ENCODE results near the gene OBSCN. TPM values are rescaled to one million over a fixed set of nuclear protein-coding genes. Genes with fewer than 3 reads are reported as not detected.

The OBSCN gene
- total RNA-seq, 2 experiments from 2014 or later = 29.5 to 45.2 TPM

DNA sequence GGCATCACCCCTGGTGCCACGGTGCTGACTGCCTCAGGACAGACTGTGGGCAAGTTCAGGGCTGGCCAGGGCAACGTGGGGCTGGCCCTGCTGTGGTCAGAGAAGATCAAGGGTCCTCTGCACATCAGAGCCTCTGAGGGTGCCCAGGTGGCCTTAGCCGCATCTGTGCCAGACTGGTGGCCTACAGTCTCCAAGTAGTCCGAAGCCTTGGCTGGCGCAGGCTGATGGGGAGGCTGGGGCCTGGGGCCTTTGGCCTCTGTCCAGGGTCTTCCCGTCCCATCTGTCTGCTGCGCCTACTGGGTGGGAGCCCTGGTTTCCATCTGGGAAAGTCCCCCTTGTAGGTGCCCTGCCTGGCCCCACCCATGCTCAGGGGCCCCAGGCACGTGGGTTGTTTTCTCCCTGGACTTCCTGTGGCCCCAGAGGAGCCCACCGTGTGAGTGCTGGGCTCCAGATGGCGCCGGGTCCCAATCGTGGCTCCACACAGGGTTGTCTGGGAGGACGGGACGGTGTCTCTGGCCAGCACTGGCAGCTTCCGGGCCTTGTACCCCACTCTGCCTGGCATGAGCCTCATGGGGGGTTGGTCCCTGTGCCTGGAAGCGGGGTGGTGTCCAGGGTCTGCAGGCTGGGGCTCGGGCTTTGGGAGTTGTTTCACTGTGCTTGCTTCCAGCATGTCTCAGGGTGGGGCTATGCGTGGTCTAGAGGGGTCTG, 32.4 kb upstream of the OBSCN start:
- H3K4me1 ChIP-seq (ENCODE audit: insufficient read depth, low read length, poor library complexity, severe bottlenecking) = no peaks in the 10 kb centered on the region
- no peak overlapping the region for H3K4me3 ChIP-seq (ENCODE audit: low read depth, low read length, poor library complexity, severe bottlenecking)
- TF ChIP-seq, protein P1, sequence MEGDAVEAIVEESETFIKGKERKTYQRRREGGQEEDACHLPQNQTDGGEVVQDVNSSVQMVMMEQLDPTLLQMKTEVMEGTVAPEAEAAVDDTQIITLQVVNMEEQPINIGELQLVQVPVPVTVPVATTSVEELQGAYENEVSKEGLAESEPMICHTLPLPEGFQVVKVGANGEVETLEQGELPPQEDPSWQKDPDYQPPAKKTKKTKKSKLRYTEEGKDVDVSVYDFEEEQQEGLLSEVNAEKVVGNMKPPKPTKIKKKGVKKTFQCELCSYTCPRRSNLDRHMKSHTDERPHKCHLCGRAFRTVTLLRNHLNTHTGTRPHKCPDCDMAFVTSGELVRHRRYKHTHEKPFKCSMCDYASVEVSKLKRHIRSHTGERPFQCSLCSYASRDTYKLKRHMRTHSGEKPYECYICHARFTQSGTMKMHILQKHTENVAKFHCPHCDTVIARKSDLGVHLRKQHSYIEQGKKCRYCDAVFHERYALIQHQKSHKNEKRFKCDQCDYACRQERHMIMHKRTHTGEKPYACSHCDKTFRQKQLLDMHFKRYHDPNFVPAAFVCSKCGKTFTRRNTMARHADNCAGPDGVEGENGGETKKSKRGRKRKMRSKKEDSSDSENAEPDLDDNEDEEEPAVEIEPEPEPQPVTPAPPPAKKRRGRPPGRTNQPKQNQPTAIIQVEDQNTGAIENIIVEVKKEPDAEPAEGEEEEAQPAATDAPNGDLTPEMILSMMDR (conservative IDR thresholded peaks at IDR 0.05; ENCODE audit: low read length) = no peak
- no peak for TF ChIP-seq EZH2phosphoT487 (IDR thresholded peaks at IDR 0.05; ENCODE audit: borderline replicate concordance, low read depth, low read length)
- H3K9me2 ChIP-seq (ENCODE audit: insufficient read depth, low read length) = no peaks in the 10 kb centered on the region
- no peaks in the 10 kb centered on the region for H4K20me1 ChIP-seq (ENCODE audit: insufficient read depth, low read length)
- ChIA-PET POLR2A (interaction anchor here (0.9 kb wide), 1 partner anchor 38 kb away, joined by 5 read pairs; no protein-coding TSS in a partner anchor), CTCF (ENCODE audit: unreplicated experiment) (no interaction called here)
- H3K79me2 ChIP-seq (ENCODE audit: insufficient read depth, low read depth, low read length) = no peaks in the 10 kb centered on the region
- H3K36me3 ChIP-seq (ENCODE audit: insufficient read depth, low read length) = peaks cover 9% of the 10 kb centered on the region; the same call in 1 of the 2 replicates
- intact Hi-C loops (cut with micrococcal nuclease; ENCODE audit: unreplicated experiment) = no loop called here
- H3K9me3 ChIP-seq (ENCODE audit: low read length) = no peaks in the 10 kb centered on the region
- no peak for DNase-seq (ENCODE audit: low spot score)
- no peak overlapping the region for H3K27ac ChIP-seq (ENCODE audit: low read depth, low read length, poor library complexity, severe bottlenecking)
- H3K4me2 ChIP-seq (ENCODE audit: low read length) = no peak overlapping the region
- H2AFZ ChIP-seq (ENCODE audit: low read length) = no peak overlapping the region
- BruUV-seq (replicated peaks) = no TSS peak

- CTCF ChIA-PET (ENCODE audit: unreplicated experiment) = no interaction called here
- no peaks in the 10 kb centered on the region for H3K79me2 ChIP-seq (ENCODE audit: insufficient read depth, low read depth, low read length)
- H3K4me3 ChIP-seq (ENCODE audit: low read depth, low read length, poor library complexity, severe bottlenecking) = no peak overlapping the region
- no peak for TF ChIP-seq EZH2phosphoT487 (IDR thresholded peaks at IDR 0.05; ENCODE audit: borderline replicate concordance, low read depth, low read length)
- TF ChIP-seq, protein P1 (conservative IDR thresholded peaks at IDR 0.05; ENCODE audit: low read length) = no peak
- no TSS peak for BruUV-seq (replicated peaks)
- H4K20me1 ChIP-seq (ENCODE audit: insufficient read depth, low read length) = no peaks in the 10 kb centered on the region
- POLR2A ChIA-PET = no interaction called here
- H3K4me2 ChIP-seq (ENCODE audit: low read length) = no peak overlapping the region
- H2AFZ ChIP-seq (ENCODE audit: low read length) = no peak overlapping the region
- intact Hi-C loops (cut with micrococcal nuclease; ENCODE audit: unreplicated experiment) = no loop called here
- no peaks in the 10 kb centered on the region for H3K9me2 ChIP-seq (ENCODE audit: insufficient read depth, low read length)
- H3K9me3 ChIP-seq (ENCODE audit: low read length) = no peaks in the 10 kb centered on the region
- no peaks in the 10 kb centered on the region for H3K4me1 ChIP-seq (ENCODE audit: insufficient read depth, low read length, poor library complexity, severe bottlenecking)
- no peak overlapping the region for H3K27ac ChIP-seq (ENCODE audit: low read depth, low read length, poor library complexity, severe bottlenecking)
- peaks cover 9% of the 10 kb centered on the region; the same call in 1 of the 2 replicates for H3K36me3 ChIP-seq (ENCODE audit: insufficient read depth, low read length)
- no peak for DNase-seq (ENCODE audit: low spot score)
These were observed 31.8 kb upstream of the OBSCN start for GRCh38 chr1:228176024-228176395.

- no peak for TF ChIP-seq EZH2phosphoT487 (IDR thresholded peaks at IDR 0.05; ENCODE audit: borderline replicate concordance, low read depth, low read length)
- TF ChIP-seq, protein P1 (conservative IDR thresholded peaks at IDR 0.05; ENCODE audit: low read length) = no peak
- Histone ChIP-seq H3K9me3 (ENCODE audit: low read length) (no peaks in the 10 kb centered on the region), H3K9me2 (ENCODE audit: insufficient read depth, low read length) (no peaks in the 10 kb centered on the region), H3K4me2 (ENCODE audit: low read length) (no peak overlapping the region), H3K79me2 (ENCODE audit: insufficient read depth, low read depth, low read length) (no peaks in the 10 kb centered on the region), H4K20me1 (ENCODE audit: insufficient read depth, low read length) (no peaks in the 10 kb centered on the region), H3K36me3 (ENCODE audit: insufficient read depth, low read length) (peaks cover 9% of the 10 kb centered on the region; the same call in 1 of the 2 replicates), H3K27ac (ENCODE audit: low read depth, low read length, poor library complexity, severe bottlenecking) (no peak overlapping the region), H3K4me3 (ENCODE audit: low read depth, low read length, poor library complexity, severe bottlenecking) (no peak overlapping the region), H3K4me1 (ENCODE audit: insufficient read depth, low read length, poor library complexity, severe bottlenecking) (no peaks in the 10 kb centered on the region), H2AFZ (ENCODE audit: low read length) (no peak overlapping the region)
- intact Hi-C loops (cut with micrococcal nuclease; ENCODE audit: unreplicated experiment) = no loop called here
- CTCF ChIA-PET (ENCODE audit: unreplicated experiment) = interaction anchor here (0.6 kb wide), 2 partner anchors 10 to 11 kb away, joined by 3 to 5 read pairs; partner anchors contain the start of gene IBA57
- POLR2A ChIA-PET = no interaction called here
- DNase-seq (ENCODE audit: low spot score) = no peak
- BruUV-seq (replicated peaks) = no TSS peak
These were observed 31.2 kb upstream of the OBSCN start for GRCh38 chr1:228176461-228177182.

Measured in OCI-LY7 (cell line).